Trophoblast cell (in vitro differentiated cells and primary cell): Measurements from ENCODE around the gene MAP2K5.

Experiments used
- DNase-seq, 2 donors: peaks; one replicate each; pipeline ENCODE4 v3.0.0-alpha.2; 2016
- H2AFZ ChIP-seq: 2 replicates; pipeline ENCODE4 v1.6.1; 2013; ENCODE audit warnings: low read length, moderate library complexity, mild to moderate bottlenecking; ENCODE audit not compliant: insufficient read depth, poor library complexity
- H2AK5ac ChIP-seq: 2 replicates; pipeline ENCODE4 v1.6.1; 2013; ENCODE audit warnings: mild to moderate bottlenecking, low read length
- H2BK120ac ChIP-seq: 2 replicates; pipeline ENCODE4 v1.6.1; 2013; ENCODE audit warnings: low read length, mild to moderate bottlenecking, moderate library complexity; ENCODE audit not compliant: insufficient read depth, poor library complexity
- H2BK12ac ChIP-seq: 2 replicates; pipeline ENCODE4 v1.6.1; 2013; ENCODE audit warnings: mild to moderate bottlenecking, low read length, moderate library complexity
- H2BK5ac ChIP-seq: 2 replicates; pipeline ENCODE4 v1.6.1; 2013; ENCODE audit warnings: low read length, low read depth, moderate library complexity, mild to moderate bottlenecking; ENCODE audit not compliant: poor library complexity
- H3K14ac ChIP-seq: 2 replicates; pipeline ENCODE4 v1.6.1; 2013; ENCODE audit warnings: mild to moderate bottlenecking, low read length
- H3K18ac ChIP-seq: 2 replicates; pipeline ENCODE4 v1.6.1; 2013; ENCODE audit warnings: mild to moderate bottlenecking, low read length
- H3K23ac ChIP-seq: 2 replicates; pipeline ENCODE4 v1.6.1; 2013; ENCODE audit warnings: low read length
- H3K27ac ChIP-seq: 2 replicates; pipeline ENCODE4 v1.5.1; 2013; ENCODE audit warnings: low read depth, mild to moderate bottlenecking, inconsistent platforms, low read length, moderate library complexity
- H3K27me3 ChIP-seq: 2 replicates; pipeline ENCODE4 v1.6.1; 2013; ENCODE audit warnings: inconsistent platforms, mild to moderate bottlenecking, low read length, moderate library complexity; ENCODE audit not compliant: insufficient read depth
- H3K36me3 ChIP-seq, 2 experiments: 1 replicate in 1 of 2; 2 replicates in 1 of 2; pipeline ENCODE4 v1.6.1; 2013; ENCODE audit warnings: low read length in 2 of 2, mild to moderate bottlenecking in 2 of 2, moderate library complexity in 1 of 2; ENCODE audit not compliant: insufficient read depth in 2 of 2, control insufficient read depth in 1 of 2
- H3K4ac ChIP-seq: 2 replicates; pipeline ENCODE4 v1.6.1; 2013; ENCODE audit warnings: low read depth, mild to moderate bottlenecking, low read length, moderate library complexity
- H3K4me1 ChIP-seq, 2 experiments: 1 replicate in 1 of 2; 2 replicates in 1 of 2; pipeline ENCODE4 v1.6.1; 2013; ENCODE audit warnings: low read length in 2 of 2, mild to moderate bottlenecking in 2 of 2, moderate library complexity in 1 of 2; ENCODE audit not compliant: insufficient read depth in 2 of 2, control insufficient read depth in 1 of 2
- H3K4me2 ChIP-seq: 2 replicates; pipeline ENCODE4 v1.6.1; 2013; ENCODE audit warnings: inconsistent platforms, mild to moderate bottlenecking, low read length, moderate library complexity
- H3K4me3 ChIP-seq: 2 replicates; pipeline ENCODE4 v1.5.1; 2013; ENCODE audit warnings: mild to moderate bottlenecking, low read depth, low read length, inconsistent platforms
- H3K79me1 ChIP-seq: one replicate; pipeline ENCODE4 v1.6.1; 2013; ENCODE audit warnings: low read length
- H3K79me2 ChIP-seq: 2 replicates; pipeline ENCODE4 v1.6.1; 2013; ENCODE audit warnings: low read length, mild to moderate bottlenecking; ENCODE audit not compliant: control insufficient read depth, insufficient read depth, poor library complexity
- H3K9ac ChIP-seq: 2 replicates; pipeline ENCODE4 v1.6.1; 2013; ENCODE audit warnings: mild to moderate bottlenecking, low read length
- H3K9me3 ChIP-seq: 2 replicates; pipeline ENCODE4 v1.6.1; 2013; ENCODE audit warnings: low read depth, mild to moderate bottlenecking, control low read depth, inconsistent platforms, low read length; ENCODE audit not compliant: insufficient read depth
- H4K12ac ChIP-seq: 2 replicates; pipeline ENCODE4 v1.6.1; 2013; ENCODE audit warnings: low read depth, mild to moderate bottlenecking, low read length, moderate library complexity
- H4K8ac ChIP-seq: 2 replicates; pipeline ENCODE4 v1.6.1; 2013; ENCODE audit warnings: low read depth, mild to moderate bottlenecking, low read length, moderate library complexity
- H4K91ac ChIP-seq: one replicate; pipeline ENCODE4 v1.6.1; 2013; ENCODE audit warnings: low read depth, mild to moderate bottlenecking, low read length, moderate library complexity
- WGBS: extraction: QIAGEN DNeasy Blood & Tissue Kit; methylation state at CpG from one replicate; pipeline ENCODE4 v1.1.7; 2013; ENCODE audit warnings: missing lambda C conversion rate; ENCODE audit not compliant: insufficient read length, insufficient coverage; ENCODE audit errors: extremely low coverage; 5-methylcytosine and 5-hydroxymethylcytosine counted together

The MAP2K5 gene

GRCh38 chr15:67579967-67580366 is 37.5 kb downstream of the MAP2K5 start:
- Histone ChIP-seq H3K23ac (no peak overlapping the region), H3K4me2 (no peak overlapping the region), H2BK120ac (no peak overlapping the region), H3K4me1 (peaks cover 0 to 2% of the 10 kb centered on the region in 2 experiments), H4K91ac (no peak overlapping the region), H3K36me3 (no peaks in the 10 kb centered on the region), H4K12ac (no peak overlapping the region), H3K79me1 (no peaks in the 10 kb centered on the region), H3K79me2 (no peaks in the 10 kb centered on the region), H3K18ac (no peak overlapping the region), H3K4ac (no peak overlapping the region), H2AK5ac (no peak overlapping the region), H3K4me3 (no peak overlapping the region), H4K8ac (no peak overlapping the region), H2BK12ac (no peak overlapping the region), H2AFZ (no peak overlapping the region), H3K14ac (no peak overlapping the region), H3K9me3 (peaks cover 2% of the 10 kb centered on the region), H2BK5ac (no peak overlapping the region), H3K9ac (no peak overlapping the region), H3K27me3 (no peaks in the 10 kb centered on the region), H3K27ac (no peak overlapping the region)
- DNase-seq: no peak
- no CpG with 5 or more reads among the region's 4 CpGs for WGBS

GRCh38 chr15:67584157-67584556 is 41.7 kb downstream of the MAP2K5 start:
- no peak overlapping the region for H2AK5ac ChIP-seq
- no peaks in the 10 kb centered on the region for H3K4me1 ChIP-seq
- H3K14ac ChIP-seq: no peak overlapping the region
- H3K9ac ChIP-seq: no peak overlapping the region
- no peak overlapping the region for H2BK5ac ChIP-seq
- H3K4me2 ChIP-seq: no peak overlapping the region
- H3K27me3 ChIP-seq: no peaks in the 10 kb centered on the region
- no CpG with 5 or more reads among the region's 2 CpGs for WGBS
- DNase-seq: no peak
- no peak overlapping the region for H3K4ac ChIP-seq
- no peaks in the 10 kb centered on the region for H3K9me3 ChIP-seq
- no peaks in the 10 kb centered on the region for H3K79me2 ChIP-seq
- no peaks in the 10 kb centered on the region for H3K79me1 ChIP-seq
- H2AFZ ChIP-seq: no peak overlapping the region
- H3K18ac ChIP-seq: no peak overlapping the region
- no peak overlapping the region for H2BK12ac ChIP-seq
- H2BK120ac ChIP-seq: no peak overlapping the region
- no peak overlapping the region for H3K23ac ChIP-seq
- H3K4me3 ChIP-seq: no peak overlapping the region
- no peak overlapping the region for H3K27ac ChIP-seq
- H4K8ac ChIP-seq: no peak overlapping the region
- no peak overlapping the region for H4K12ac ChIP-seq
- no peak overlapping the region for H4K91ac ChIP-seq
- H3K36me3 ChIP-seq: peaks cover 6 to 8% of the 10 kb centered on the region in 2 experiments

DNA sequence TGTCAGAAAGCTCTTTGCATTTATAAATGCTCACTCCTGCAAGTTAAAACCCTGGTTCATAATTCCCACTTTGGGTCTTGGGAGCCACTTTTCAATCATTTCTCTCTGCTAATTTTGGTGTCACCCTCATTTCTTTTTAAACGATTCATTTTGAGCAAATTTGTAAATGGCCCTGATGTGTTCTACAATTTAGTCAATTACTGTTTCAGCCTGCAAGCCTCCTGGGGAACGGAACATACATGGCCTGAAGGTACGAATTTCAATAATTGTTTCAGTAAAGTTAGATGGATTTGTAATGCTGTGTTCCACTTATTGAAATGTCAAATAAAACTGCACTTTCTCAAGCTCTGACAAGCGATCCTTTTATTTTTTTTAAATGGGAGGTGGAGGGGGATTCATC is 43.2 kb downstream of the MAP2K5 start:
- Histone ChIP-seq H4K12ac (no peak overlapping the region), H2AFZ (no peak overlapping the region), H4K91ac (no peak overlapping the region), H3K27me3 (no peaks in the 10 kb centered on the region), H3K14ac (no peak overlapping the region), H2AK5ac (no peak overlapping the region), H4K8ac (no peak overlapping the region), H3K9ac (no peak overlapping the region), H3K4ac (no peak overlapping the region), H3K4me2 (no peak overlapping the region), H3K79me2 (no peaks in the 10 kb centered on the region), H2BK120ac (no peak overlapping the region), H3K4me3 (no peak overlapping the region), H3K18ac (no peak overlapping the region), H3K9me3 (no peaks in the 10 kb centered on the region), H3K23ac (no peak overlapping the region), H3K36me3 (peaks cover 6 to 8% of the 10 kb centered on the region in 2 experiments), H3K27ac (no peak overlapping the region), H2BK5ac (no peak overlapping the region), H3K79me1 (no peaks in the 10 kb centered on the region), H3K4me1 (no peaks in the 10 kb centered on the region), H2BK12ac (no peak overlapping the region)
- WGBS: no CpG with 5 or more reads among the region's 4 CpGs
- DNase-seq: no peak

GRCh38 chr15:67587331-67587730 is 44.8 kb downstream of the MAP2K5 start:
- H2AK5ac ChIP-seq: no peak overlapping the region
- no peak overlapping the region for H3K27ac ChIP-seq
- no peak overlapping the region for H3K14ac ChIP-seq
- no peak overlapping the region for H2AFZ ChIP-seq
- no peak overlapping the region for H2BK120ac ChIP-seq
- H3K9ac ChIP-seq: no peak overlapping the region
- no peak overlapping the region for H4K91ac ChIP-seq
- no peaks in the 10 kb centered on the region for H3K4me1 ChIP-seq
- no peak overlapping the region for H3K4me2 ChIP-seq
- H4K12ac ChIP-seq: no peak overlapping the region
- H3K79me2 ChIP-seq: no peaks in the 10 kb centered on the region
- no peak overlapping the region for H3K4me3 ChIP-seq
- WGBS: no CpG with 5 or more reads among the region's 7 CpGs
- no peak overlapping the region for H2BK12ac ChIP-seq
- H3K23ac ChIP-seq: no peak overlapping the region
- H3K79me1 ChIP-seq: no peaks in the 10 kb centered on the region
- no peak overlapping the region for H3K4ac ChIP-seq
- H2BK5ac ChIP-seq: no peak overlapping the region
- DNase-seq: no peak
- H4K8ac ChIP-seq: no peak overlapping the region
- no peaks in the 10 kb centered on the region for H3K27me3 ChIP-seq
- no peaks in the 10 kb centered on the region for H3K9me3 ChIP-seq
- peaks cover 6 to 8% of the 10 kb centered on the region in 2 experiments for H3K36me3 ChIP-seq
- H3K18ac ChIP-seq: no peak overlapping the region
